Activated CD4-positive, CD25-positive, alpha-beta regulatory T cell treated with anti-CD3 and anti-CD28 coated beads, Interleukin-2, amount 50 U/mL, for 24 hours (primary cell): ENCODE measurements around the gene THSD4.

Source experiments
- ATAC-seq, 2 donors: fragments of 150-1000 bp; cut with Tn5 transposase; one replicate each; pipeline ENCODE4 v1.10.0; 2021; ENCODE audit warnings: mild to moderate bottlenecking in 1 of 2, moderate library complexity in 1 of 2

Gene THSD4

DNA sequence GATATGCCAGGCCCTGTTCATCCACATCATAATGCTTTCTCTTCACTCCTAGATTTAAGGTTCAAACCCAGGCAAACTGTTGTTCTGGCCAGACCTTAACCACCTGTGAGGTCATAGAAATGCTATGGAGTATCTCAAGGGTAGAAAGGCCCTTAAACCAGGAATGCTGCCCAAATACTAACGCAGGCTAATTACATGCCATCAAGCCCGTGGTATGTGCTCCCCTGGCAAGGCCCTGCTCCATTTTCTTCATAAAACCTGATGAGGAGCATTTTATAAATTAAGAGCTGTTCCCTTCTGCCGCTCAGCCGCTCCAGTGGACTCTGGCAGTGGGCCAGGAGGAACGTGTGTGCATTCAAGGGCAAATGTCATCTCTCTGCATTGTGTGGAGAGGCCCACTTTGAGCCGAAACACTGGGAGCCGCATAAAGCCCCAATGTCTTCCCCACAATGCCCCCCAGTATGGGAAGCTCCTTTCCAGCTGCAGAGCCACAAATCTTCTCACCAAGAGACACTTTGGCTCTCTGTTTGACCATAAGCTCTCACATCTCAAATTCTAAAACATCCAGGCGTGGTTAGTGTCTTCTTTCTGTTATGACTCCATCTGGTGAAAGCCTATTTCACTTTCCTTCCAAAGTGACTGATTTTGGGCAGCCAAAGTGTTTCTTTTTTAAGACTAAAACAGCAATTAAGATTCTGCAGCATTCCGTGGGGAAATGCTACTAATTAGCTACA is 484.3 kb downstream of the THSD4 start:
- ATAC-seq = no peak

DNA sequence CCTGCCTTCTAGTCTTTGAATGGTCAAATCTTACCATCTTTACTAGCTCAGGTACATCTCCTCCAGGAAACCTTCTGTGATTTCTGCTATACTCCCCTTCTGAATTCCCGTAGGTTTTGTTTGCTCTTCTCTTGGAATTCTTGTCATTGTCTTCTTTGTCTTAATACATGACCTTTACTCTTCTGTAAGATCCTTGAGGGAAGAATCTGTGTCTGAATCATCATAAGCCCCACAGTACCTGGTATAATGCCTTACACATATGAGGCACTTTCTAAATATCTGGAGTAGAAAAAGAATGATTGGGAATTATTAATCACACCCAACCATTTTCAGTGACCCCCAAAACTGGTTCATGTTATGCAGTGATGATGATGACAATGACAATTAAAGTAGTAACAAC is 485.0 kb downstream of the THSD4 start:
- ATAC-seq = no peak

DNA sequence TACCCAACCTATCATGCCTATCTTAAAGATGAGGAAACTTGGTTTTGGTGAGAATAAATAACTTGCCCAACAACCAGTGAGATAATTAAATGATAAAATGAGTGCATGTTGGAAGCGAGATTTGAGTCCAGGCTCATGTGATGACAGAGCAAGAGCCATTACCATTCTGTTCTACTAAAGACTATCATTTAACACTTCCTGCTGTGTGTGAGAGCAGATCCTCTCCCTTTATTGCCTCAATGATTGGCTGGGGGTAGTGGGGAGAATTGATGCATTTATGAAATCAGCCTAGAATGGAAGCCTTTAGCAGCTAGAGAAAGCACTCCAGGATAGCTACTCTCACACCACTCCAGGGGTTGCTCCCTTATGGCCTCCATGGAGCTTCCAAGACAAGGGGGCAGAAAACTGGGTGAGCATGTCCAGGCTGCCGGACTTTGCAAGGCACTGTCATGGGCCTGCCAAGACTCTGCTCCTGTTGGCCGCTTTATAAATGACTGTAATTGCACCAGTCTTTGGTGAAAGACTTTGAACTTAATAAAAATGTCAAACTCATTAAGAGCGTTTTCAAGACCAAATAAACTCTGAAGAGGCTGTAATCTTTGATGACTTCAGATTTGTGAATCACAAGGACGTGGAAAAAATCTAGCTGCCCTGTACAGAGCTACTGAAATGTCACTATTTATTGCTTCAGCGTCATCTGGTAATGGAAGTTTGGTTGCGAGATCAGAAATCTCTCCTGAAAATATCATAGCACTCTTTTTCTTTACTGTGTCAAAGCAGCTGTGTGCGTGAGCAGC is 486.0 kb downstream of the THSD4 start:
- ATAC-seq = no peak

DNA sequence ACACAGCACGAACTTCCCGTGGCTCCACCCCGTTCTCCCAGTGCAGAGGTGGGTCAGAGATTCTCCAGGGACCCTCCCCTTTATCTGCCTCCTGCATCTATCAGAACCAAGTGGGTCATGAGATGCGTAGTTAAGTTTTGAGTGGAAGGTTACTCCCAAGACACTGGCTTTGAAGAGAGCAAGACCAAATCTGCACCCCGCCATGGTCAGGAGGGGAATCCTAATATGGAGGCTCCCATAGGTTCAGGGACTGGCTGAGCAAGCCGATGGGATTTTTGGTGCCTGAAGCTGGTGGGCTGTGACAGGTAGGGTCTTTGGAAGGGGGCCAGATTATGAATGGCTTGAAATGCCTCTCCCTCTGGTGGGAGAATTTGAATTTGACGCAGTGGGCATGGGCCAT is 488.1 kb downstream of the THSD4 start:
- ATAC-seq = no peak

DNA sequence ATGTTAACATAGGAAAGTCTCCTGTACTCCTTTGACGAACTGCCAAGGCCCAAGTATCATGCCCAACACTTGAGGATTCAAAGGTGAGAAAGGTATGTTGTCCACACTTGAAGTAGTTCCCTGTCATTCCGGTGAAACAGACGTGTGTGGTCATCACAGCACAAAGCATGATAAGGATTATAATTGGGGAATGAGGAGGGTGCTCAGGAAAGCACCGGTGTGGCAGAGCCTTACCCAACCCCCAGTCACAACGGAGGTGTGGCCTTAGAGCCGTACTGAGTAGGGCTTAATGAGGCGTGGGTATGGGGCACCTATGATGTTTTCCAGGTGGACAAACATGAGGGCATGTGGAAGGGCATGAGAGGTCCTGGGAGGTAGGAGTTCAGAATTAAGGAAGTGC is 492.1 kb downstream of the THSD4 start:
- ATAC-seq = no peak

DNA sequence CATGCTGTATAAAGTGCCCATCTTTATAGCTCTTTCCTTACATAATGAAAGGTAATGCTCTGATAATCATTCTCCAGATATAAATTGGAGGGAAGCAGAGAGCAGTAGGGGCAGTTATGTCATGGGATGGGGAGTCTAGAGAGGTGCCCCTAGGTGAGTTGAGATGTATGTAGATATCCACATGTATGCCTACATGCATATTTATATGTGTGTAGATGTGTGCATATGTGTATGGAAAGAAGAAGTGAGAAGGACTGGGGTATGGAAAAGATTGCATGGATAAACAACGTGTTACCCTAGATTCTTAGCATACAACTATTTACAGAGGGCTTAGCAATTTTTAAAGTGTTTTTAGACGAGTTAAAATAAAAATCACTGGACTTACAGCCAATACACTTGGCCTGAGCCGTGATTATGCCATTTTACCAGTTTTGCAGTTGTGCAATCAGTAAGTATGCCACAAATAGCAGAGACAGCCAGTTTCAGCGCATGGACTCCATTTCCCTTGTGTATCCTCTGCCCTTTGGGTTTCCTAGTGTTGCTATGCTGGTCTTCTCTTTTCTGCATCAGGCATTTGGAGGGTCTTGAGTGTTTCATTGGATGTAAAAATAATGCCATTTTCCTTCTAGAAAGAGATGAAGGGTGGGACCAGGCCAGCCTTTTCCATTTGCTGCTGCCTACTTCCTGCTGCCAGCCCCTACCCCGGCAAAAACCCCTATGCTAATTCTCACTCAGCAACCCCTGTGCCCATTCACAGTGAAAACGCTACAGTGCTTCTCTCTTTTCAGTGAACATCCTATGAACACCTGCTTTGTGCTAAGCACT is 495.7 kb downstream of the THSD4 start:
- ATAC-seq = no peak

DNA sequence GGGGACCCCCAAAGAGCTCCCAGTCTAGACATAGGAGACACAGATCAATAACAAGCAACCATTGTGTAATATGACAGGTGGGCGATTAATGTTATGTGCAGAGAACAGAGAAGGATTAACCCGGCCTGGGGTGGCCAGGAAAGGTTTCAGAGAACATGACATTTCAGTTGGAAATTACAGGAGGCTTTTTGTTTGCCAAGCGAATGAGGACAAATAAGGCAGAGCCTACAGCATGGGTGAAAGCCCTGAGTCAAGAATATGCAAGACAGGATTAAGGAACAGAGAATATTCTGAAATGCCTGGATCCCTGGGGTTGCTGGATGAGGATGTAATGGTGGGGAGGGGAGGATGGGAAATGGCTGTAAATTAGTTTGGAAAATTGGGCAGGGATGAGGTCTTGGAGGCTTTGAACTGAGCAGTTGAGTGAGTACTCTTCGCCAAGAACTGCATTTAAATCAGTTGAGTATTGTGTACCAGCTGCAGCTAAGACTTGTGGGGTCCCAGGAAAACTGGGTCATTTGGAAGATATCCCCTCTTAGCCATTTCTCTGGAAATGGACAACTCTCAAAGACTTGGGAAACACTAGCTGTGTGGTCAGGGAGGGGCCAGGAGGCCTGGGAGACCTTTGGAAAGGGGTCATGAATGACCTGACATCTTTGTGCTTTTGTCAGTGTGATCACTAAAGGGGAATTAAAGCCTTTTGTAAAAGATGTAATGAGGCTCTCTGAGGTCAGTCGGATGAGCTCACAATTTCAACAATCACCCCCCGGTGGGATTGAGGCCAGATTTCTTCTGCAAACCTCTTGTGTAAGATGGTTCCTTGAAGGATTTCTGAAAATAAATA is 496.5 kb downstream of the THSD4 start:
- no peak for ATAC-seq

DNA sequence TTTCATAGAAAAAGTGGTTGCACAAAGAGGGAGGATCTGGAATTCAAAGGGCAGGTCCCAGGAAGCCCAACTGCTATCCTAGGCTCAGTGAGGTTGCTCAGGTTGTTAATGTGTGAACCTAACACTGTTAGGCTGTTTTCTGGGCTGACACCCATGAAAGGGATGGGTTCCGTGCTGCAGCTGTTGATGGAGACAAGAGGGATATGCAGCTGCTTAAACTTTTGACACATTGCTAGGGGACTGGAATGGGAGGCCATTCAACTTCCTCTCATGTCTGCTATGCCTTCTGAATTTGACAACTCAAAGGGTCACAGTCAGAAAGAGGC is 497.1 kb downstream of the THSD4 start:
- ATAC-seq = no peak

DNA sequence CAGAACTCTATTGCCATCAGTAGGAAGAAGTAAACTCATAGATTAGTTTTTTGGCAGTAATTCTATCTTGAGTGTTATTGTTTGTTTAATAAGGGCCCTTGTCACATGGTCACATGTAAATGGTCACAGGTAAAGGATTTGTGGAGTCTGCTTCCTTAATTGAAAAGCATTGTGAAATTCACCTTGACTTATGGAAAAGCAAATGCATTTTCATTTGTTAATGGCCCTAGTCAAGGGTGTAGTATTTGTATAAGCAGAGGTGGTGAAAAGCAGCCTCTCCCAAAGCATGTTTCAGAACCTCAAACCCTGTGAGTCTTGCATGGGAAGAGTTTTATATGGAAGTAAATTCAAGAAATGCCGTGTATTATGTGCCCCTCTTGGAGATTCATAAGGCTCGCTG is 497.6 kb downstream of the THSD4 start:
- no peak for ATAC-seq

DNA sequence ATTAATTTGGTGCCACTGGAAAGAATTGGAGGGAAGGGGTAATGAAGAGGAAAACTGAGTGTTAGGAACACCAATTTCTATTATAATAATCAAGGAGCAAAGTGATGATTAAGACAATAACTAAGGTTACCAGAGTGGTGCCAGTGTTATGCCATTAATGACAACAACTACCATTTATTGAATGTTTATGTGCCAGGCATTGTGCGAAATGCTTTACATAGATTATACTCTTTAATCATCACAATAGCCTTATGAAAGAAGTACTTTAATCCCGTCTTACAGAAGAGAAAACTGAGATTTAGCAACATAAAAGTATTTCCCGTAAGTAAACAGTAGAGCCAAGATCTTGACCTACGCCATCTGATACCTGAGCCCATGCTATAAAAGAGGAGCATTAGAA is 507.8 kb downstream of the THSD4 start:
- no peak for ATAC-seq

DNA sequence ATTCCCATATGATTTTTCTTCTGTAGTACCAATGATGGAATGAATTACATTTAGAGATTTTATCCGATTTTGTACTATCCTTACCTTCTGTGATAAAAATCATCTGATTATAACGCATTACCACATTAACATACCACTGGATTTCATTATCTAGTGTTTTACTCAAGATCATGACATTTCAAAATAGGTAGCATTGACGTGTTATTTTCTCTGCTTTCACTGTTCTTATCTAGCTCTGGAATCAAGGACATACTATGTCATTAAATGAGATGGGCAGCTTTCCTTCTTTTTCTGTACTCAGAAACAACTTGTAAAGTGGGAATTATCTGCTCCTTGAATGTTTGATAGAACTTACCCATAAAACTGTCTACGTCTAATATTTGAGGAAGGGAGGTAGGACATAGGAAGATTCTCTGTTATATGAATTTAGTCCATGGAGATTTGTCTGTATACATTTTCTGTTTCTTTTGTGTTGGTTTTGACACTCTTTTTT is 511.4 kb downstream of the THSD4 start:
- ATAC-seq = no peak

DNA sequence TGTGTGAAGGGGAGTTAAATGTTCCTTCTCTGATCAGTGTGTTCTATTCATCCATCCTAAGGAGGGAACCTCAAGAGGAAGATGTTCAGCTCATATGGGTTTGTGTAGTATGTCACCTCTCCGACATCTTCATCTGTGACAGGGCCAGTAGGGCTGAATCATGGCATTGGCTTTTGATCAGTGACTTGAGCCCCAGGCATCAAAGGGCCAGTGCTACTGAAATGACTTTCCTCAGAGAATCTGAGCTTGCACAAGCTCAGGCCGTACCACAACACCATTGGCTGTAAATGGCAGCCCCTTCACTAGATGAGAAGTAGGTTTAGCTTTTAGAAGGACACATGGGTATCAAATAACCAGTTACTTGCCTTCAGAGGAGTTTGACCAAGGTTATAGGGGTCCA is 511.9 kb downstream of the THSD4 start:
- ATAC-seq = no peak

DNA sequence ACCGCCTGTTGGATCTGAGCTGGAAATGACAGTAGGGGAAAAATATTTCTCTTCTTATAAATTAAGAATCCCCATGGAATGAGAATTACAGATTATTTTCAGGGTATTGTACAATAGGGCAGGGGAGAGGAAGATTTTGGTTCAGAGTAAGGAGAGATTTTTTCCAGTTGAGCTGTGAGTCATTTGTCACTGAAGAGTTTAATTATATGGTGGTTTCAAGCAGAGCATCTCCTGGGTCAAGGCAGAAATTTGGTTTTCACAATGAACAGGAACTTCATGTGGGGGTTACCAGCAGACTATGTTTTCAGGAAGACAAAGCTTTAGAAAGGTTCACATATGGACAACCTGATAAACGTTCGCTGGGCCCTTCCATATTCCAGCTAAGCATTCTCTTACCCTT is 512.3 kb downstream of the THSD4 start:
- ATAC-seq = no peak

DNA sequence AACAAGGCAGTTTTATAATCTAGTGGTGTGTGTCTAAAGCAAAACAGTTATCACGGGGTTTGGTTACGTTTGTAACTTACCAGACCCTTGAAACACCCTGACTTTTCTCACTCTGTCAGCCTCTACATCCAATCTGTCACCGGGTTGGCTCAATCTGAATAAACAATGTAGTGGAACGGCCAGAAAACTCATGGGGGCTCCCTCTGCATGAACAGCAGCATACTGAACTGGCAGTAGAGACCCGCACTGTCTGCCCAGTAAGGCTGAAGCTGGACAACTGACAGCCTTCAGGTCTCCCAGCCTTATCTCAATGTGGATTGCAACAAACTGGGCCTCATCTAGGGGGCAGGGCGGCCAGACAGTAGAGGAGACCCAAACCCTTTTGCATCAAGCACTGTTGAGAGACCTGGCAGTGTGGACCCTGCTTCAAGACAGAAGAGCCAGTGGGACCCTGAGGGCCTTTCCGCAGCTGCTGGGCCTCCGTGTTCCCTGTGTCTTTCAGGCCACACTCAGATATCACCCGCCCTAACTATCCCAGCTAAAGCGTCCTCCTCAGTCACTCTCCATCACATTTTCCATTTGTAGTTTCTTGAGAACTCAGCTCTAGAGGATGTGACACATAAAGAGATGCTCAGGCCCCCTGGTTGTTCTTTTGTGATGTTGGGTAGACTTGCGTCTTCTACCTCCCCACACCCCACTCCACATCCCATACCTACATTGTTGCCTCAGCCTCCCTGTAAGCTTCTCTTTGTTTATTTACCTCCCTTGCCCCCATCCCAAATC is 513.9 kb downstream of the THSD4 start:
- no peak for ATAC-seq

DNA sequence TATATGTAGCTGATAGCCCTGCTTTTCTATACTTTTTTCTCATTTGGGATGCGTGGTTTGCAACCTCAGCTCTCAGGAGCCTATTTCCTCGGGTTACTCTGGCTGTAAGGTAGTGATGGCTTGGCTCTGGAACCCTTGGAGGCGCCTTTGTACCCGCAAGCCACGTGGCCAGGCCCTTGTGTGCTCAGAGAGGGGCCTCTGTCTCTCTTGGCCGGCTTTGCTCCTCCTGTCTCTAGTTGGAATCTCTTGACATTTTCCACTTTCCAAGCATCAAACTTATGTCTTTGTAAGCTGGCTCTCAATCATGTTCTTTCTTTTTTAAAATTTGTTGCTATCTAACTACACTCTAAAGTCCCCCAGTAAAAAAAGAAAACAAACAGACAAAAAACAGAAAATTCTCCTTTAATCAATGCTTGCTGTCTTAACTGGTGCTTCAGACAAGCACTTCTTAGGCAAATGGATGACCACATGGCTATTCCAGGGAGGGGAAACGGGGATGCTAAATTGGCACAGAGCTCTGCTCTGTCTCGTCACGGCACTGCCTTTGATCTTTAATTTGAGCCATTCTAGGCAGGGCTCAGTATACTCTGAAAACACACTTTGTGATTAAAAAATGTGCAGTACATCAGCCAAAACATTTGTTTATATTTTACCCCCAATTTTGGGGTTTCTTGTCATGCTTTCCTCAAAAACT is 514.7 kb downstream of the THSD4 start:
- no peak for ATAC-seq

DNA sequence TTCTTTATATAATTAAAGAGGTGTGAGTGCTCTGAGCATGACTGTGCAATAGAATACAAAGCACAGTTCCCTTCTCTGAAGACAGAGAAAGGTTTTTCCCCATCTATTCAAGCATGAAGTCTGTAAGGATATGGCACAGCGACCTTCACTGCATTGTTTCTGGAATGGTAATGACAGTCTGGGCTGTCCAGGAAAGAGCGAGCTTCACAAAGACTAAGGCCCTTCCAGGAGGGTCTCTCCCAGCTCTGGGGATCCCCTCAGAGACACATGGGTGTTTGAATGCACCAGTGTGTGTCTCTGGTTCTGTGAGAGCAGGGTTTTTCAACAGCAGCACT is 515.2 kb downstream of the THSD4 start:
- ATAC-seq = no peak

DNA sequence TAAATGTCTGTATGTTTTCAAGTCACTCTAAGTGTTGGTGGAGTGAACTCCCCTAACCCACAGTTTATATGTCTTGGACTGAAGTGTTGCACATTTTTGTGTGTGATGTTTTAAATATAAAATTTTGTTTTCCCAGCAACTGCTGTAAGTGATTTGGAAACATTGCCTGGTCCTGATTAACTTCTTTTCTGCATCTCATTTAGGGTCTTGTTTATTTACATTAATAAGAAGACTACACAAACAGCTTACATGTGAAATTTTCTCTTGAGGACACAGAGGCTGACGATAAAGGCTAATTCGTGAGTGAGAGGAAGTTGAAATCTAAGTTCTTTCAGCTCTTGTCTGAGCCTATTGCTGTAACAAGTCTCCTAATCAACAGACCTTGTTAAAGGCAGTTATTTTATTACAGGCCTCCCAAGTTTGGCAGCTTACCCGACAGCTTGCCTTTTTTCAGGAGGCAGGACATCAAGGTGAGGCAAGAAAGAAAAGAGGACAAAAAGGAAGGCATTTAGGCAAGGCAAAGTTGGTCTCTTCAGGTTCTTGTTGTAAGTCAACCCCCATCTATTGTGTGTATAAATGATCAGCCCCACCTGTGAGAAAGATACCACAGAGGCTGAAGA is 517.4 kb downstream of the THSD4 start:
- ATAC-seq = no peak

DNA sequence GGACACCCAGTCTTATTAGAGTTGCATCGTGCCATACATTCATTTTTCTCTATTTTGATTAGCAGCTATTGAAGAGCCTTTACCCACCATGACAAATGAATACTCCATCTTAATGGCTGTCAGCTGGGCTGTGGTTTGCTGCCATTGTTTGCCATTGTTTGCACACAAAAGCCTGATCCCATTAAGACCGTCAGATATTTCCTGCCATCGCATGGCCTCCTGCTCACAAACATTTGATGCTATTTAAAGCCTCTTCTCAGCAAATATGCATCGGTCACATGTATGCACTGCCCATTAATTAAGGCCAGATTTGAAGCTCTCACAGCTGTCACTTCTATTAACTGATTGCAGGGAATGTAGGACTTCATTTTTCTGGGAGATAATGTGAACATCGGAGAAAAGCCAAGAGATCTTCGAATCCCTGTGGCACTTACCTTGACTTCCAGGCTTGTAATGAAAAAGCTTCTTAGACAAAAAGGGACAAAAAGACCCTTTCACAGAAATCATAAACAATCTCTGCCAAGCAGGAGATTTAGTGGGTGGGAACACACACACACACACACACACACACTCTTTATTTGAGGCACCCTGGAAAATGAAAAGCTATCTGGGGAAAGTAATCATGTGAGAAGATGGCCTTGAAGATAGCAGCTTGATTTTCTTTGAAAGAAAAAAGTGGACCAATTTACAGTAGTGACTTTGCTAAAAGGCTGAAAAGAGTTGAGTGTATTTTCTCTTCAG is 519.7 kb downstream of the THSD4 start:
- ATAC-seq = no peak

DNA sequence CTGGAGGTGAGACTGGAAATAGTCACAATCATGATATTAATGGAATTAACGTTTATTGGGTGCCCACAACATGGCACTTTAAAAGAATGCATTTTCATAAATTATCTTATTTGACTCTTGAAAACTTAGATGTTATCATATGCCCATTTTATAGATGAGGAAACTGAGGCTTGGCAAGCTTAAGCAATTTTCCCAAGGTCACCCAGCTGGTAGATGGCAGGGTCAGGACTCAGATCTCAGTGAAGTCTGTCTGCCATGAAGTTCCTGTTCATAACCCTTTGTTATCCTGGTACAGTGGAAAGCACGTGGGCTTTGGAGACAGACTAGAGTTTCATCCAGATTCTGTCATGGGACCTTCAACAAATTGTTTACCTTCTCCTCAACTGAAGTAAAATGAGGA is 520.5 kb downstream of the THSD4 start:
- no peak for ATAC-seq

DNA sequence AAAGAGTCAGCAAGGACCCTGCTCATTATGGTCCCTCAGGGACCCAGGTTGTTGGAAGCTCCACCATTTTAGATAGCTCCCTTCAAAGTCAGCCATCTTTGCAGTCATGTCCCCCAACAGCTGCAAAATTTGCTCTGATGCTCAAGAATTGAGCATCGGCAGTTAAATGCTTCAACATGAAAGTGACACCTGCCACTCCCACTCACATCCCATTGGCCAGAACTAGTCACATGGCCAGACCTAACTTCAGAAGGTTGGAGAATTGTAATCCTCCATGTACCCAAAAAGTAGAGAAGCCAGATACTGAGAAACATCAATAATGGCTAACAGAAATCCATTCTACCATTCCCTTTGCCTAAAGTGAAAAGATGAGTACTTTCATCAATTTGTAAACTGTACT is 523.6 kb downstream of the THSD4 start:
- ATAC-seq = no peak
